Progenitor cell of endocrine pancreas (in vitro differentiated cells): Measurements from ENCODE around the gene TRIM63. TPM values are rescaled to one million over a fixed set of nuclear protein-coding genes. Genes with fewer than 3 reads are reported as not detected.
A peak's percentile ranks its signal among the peaks of the same experiment; 100 is the strongest.

Experiments
- DNase-seq: peaks from one replicate; pipeline ENCODE4 v3.0.0; 2021; ENCODE audit warnings: low spot score; ENCODE audit not compliant: unreplicated experiment
- H3K27ac Mint-ChIP-seq: 2 replicates; pipeline ENCODE4 v1.8.0; 2021; ENCODE audit warnings: mild to moderate bottlenecking, moderate library complexity, mixed read lengths
- H3K27me3 Mint-ChIP-seq: 2 replicates; pipeline ENCODE4 v1.8.0; 2021; ENCODE audit warnings: mixed read lengths
- H3K36me3 Mint-ChIP-seq: 2 replicates; pipeline ENCODE4 v1.8.0; 2022; ENCODE audit warnings: mixed read lengths; ENCODE audit not compliant: insufficient read depth
- H3K4me1 Mint-ChIP-seq: 2 replicates; pipeline ENCODE4 v1.8.0; 2021; ENCODE audit warnings: low read depth, mixed read lengths
- H3K4me3 Mint-ChIP-seq: 2 replicates; pipeline ENCODE4 v1.8.0; 2021; ENCODE audit warnings: low read depth, mild to moderate bottlenecking, moderate library complexity, mixed read lengths
- H3K9me3 Mint-ChIP-seq: 2 replicates; pipeline ENCODE4 v1.8.0; 2021; ENCODE audit warnings: low read depth, mixed read lengths
- CTCF ChIP-seq: fragments of 200-600 bp; sonication (generic); IDR thresholded peaks from one replicate; pipeline ENCODE4 v1.5.0; 2021; ENCODE audit warnings: antibody characterized with exemption, mild to moderate bottlenecking; ENCODE audit not compliant: unreplicated experiment
- long read RNA-seq: library from polyadenylated mRNA; unstranded; transcript quantifications from one replicate; pipeline ENCODE4 v2.0.0, GENCODE V29; 2020
- total RNA-seq: library from RNA; stranded (reverse); gene quantifications from 2 replicates; pipeline ENCODE4 v1.2.1, GENCODE V29; 2021

TRIM63 gene
- not detected in 2 replicates for total RNA-seq
- long read RNA-seq = 0 reads

- no peaks in the 10 kb centered on the region for H3K36me3 Mint-ChIP-seq
- H3K4me1 Mint-ChIP-seq = peaks cover 23% of the 10 kb centered on the region
- no peak for DNase-seq
- H3K27ac Mint-ChIP-seq = peak within 1 kb of the TSS; percentile 23
- no peak within 1 kb of the TSS for H3K4me3 Mint-ChIP-seq
- H3K27me3 Mint-ChIP-seq = peaks cover 11% of the 10 kb centered on the region
- no peaks in the 10 kb centered on the region for H3K9me3 Mint-ChIP-seq
- no peak for TF ChIP-seq CTCF
These were observed at the start of gene TRIM63 for GRCh38 chr1:26067432-26067911. Gene TRIM63, minus strand, starts transcription at chr1:26067630. Its CDS starts 136 bp downstream, at chr1:26067494.

DNA sequence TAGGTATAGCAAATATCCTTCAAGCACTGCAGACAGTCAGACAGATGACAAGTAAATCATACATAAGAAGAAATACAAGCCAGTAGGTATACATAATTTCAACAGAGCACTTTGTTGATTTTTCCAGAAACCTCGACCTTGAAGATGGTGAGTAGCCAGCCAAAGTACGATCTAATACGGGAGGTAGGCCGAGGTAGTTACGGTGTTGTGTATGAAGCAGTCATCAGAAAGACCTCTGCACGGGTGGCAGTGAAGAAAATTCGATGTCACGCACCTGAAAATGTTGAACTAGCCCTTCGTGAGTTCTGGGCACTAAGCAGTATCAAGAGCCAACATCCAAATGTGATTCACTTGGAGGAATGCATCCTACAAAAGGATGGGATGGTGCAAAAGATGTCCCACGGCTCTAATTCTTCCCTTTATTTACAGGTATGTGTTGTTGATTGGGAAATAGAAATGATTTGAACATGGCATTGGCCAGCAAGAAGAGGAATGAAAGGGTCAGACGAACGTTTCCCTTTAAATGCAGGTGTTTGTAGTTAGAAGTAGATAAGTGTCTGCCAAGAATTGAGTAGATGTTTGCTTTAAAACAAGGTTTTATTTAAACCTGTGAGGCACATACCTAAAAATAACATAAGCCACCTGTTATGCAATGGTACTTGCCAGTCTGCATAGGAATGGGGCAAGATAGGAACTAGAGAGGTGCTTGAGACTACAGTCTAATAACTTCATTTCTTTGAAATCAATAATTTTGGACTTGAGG, 46.9 kb upstream of the TRIM63 start:
- peaks cover 7% of the 10 kb centered on the region for H3K36me3 Mint-ChIP-seq
- no peak overlapping the region for H3K27ac Mint-ChIP-seq
- peaks cover 17% of the 10 kb centered on the region for H3K4me1 Mint-ChIP-seq
- no peaks in the 10 kb centered on the region for H3K27me3 Mint-ChIP-seq
- no peak for DNase-seq
- no peaks in the 10 kb centered on the region for H3K9me3 Mint-ChIP-seq
- TF ChIP-seq CTCF = no peak
- H3K4me3 Mint-ChIP-seq = no peak overlapping the region

GRCh38 chr1:26112407-26112775, 45.0 kb upstream of the TRIM63 start:
- H3K27me3 Mint-ChIP-seq = no peaks in the 10 kb centered on the region
- DNase-seq = no peak
- peaks cover 3% of the 10 kb centered on the region for H3K36me3 Mint-ChIP-seq
- H3K4me1 Mint-ChIP-seq = peaks cover 17% of the 10 kb centered on the region
- H3K9me3 Mint-ChIP-seq = no peaks in the 10 kb centered on the region
- TF ChIP-seq CTCF = no peak
- peak overlapping the region; percentile 98 for H3K27ac Mint-ChIP-seq
- H3K4me3 Mint-ChIP-seq = peak overlapping the region; percentile 87

- peak; percentile 92 for DNase-seq
- Mint-ChIP-seq H3K4me3 (peak within 1 kb of the TSS; percentile 91), H3K27ac (peak within 1 kb of the TSS; percentile 98), H3K36me3 (peaks cover 3% of the 10 kb centered on the region), H3K4me1 (peaks cover 17% of the 10 kb centered on the region), H3K9me3 (no peaks in the 10 kb centered on the region), H3K27me3 (no peaks in the 10 kb centered on the region)
- TF ChIP-seq CTCF = no peak
These were observed 44.3 kb upstream of the TRIM63 start, which contains the start of gene PDIK1L for GRCh38 chr1:26111530-26112406. Gene PDIK1L, plus strand, starts transcription at chr1:26111824. Its CDS starts 2,485 bp downstream, at chr1:26114309.
